ENCODE measurements around the gene ZNF500. TPM values are rescaled to one million over a fixed set of nuclear protein-coding genes. Genes with fewer than 3 reads are reported as not detected.

ZNF500 gene
- polyA plus RNA-seq (2013): 9.3 TPM

GRCh38 chr16:4766875-4767628, at the start of gene ZNF500:
Gene ZNF500, minus strand, starts transcription at chr16:4767162. Its CDS starts 1,184 bp downstream, at chr16:4765978.
- H3K4me3 ChIP-seq (ENCODE audit: control insufficient read depth in 1 of 7, extremely low read depth in 1 of 7, insufficient read depth in 4 of 7, low read depth in 2 of 7, low read length in 6 of 7): peak within 1 kb of the TSS; percentile 63 to 92 (median 80)
- WGBS (ENCODE audit: insufficient coverage): 2% methylated on average over 58 of the region's 72 CpGs
- POLR2A ChIA-PET: interaction anchor here (0.8 kb wide), 1 partner anchor 79 kb away, joined by 3 read pairs; no protein-coding TSS in a partner anchor

GRCh38 chr16:4814542-4815173, 47.7 kb upstream of the ZNF500 start:
- POLR2A ChIA-PET: no interaction called here
- CTCF ChIA-PET: interaction anchor here (0.7 to 1.7 kb wide), 2 partner anchors 12 kb away, joined by 3 to 4 read pairs; partner anchors contain the start of gene ROGDI
- WGBS (ENCODE audit: insufficient coverage): 95% methylated on average over 12 of the region's 16 CpGs
- Histone ChIP-seq H3K4me3 (ENCODE audit: control insufficient read depth in 1 of 7, extremely low read depth in 1 of 7, insufficient read depth in 4 of 7, low read depth in 2 of 7, low read length in 6 of 7) (no peak overlapping the region), H3K36me3 (ENCODE audit: control insufficient read depth in 4 of 4, insufficient read depth in 4 of 4, low read length in 3 of 4) (peaks cover 26 to 78% (median 58%) of the 10 kb centered on the region in 4 experiments), H3K27me3 (replicated peaks in 2 of 5; ENCODE audit: control insufficient read depth in 4 of 5, insufficient read depth in 5 of 5, low read length in 4 of 5) (no peaks in the 10 kb centered on the region), H3K4me1 (ENCODE audit: control extremely low read depth in 1 of 4, control insufficient read depth in 4 of 4, insufficient read depth in 4 of 4, low read length in 3 of 4) (no peaks in the 10 kb centered on the region), H3K27ac (ENCODE audit: insufficient read depth in 1 of 2, low read depth in 1 of 2, low read length in 2 of 2, poor library complexity in 1 of 2, severe bottlenecking in 2 of 2) (no peak overlapping the region), H3K9me3 (ENCODE audit: control extremely low read depth in 1 of 5, control insufficient read depth in 4 of 5, insufficient read depth in 2 of 5, low read depth in 1 of 5, low read length in 4 of 5) (no peaks in the 10 kb centered on the region)
- no peak for DNase-seq

More at GRCh38 chr16:4766875-4767628, at the start of gene ZNF500:
- CTCF ChIA-PET: interaction anchor here (1.1 kb wide), 1 partner anchor 189 kb away, joined by 3 read pairs; no protein-coding TSS in a partner anchor
- peaks cover 0 to 24% (median 11%) of the 10 kb centered on the region in 4 experiments for H3K36me3 ChIP-seq (ENCODE audit: control insufficient read depth in 4 of 4, insufficient read depth in 4 of 4, low read length in 3 of 4)
- no peaks in the 10 kb centered on the region for H3K9me3 ChIP-seq (ENCODE audit: control extremely low read depth in 1 of 5, control insufficient read depth in 4 of 5, insufficient read depth in 2 of 5, low read depth in 1 of 5, low read length in 4 of 5)
- peak; percentile 91 to 95 (median 94) for DNase-seq
- peaks cover 7 to 31% (median 25%) of the 10 kb centered on the region in 4 experiments for H3K4me1 ChIP-seq (ENCODE audit: control extremely low read depth in 1 of 4, control insufficient read depth in 4 of 4, insufficient read depth in 4 of 4, low read length in 3 of 4)
- no peaks in the 10 kb centered on the region for H3K27me3 ChIP-seq (replicated peaks in 2 of 5; ENCODE audit: control insufficient read depth in 4 of 5, insufficient read depth in 5 of 5, low read length in 4 of 5)
- H3K27ac ChIP-seq (ENCODE audit: insufficient read depth in 1 of 2, low read depth in 1 of 2, low read length in 2 of 2, poor library complexity in 1 of 2, severe bottlenecking in 2 of 2): peak within 1 kb of the TSS; percentile 66 to 81

- Histone ChIP-seq H3K27ac (ENCODE audit: insufficient read depth in 1 of 2, low read depth in 1 of 2, low read length in 2 of 2, poor library complexity in 1 of 2, severe bottlenecking in 2 of 2) (no peak overlapping the region), H3K4me1 (ENCODE audit: control extremely low read depth in 1 of 4, control insufficient read depth in 4 of 4, insufficient read depth in 4 of 4, low read length in 3 of 4) (no peaks in the 10 kb centered on the region), H3K4me3 (ENCODE audit: control insufficient read depth in 1 of 7, extremely low read depth in 1 of 7, insufficient read depth in 4 of 7, low read depth in 2 of 7, low read length in 6 of 7) (no peak overlapping the region), H3K27me3 (replicated peaks in 2 of 5; ENCODE audit: control insufficient read depth in 4 of 5, insufficient read depth in 5 of 5, low read length in 4 of 5) (no peaks in the 10 kb centered on the region), H3K9me3 (ENCODE audit: control extremely low read depth in 1 of 5, control insufficient read depth in 4 of 5, insufficient read depth in 2 of 5, low read depth in 1 of 5, low read length in 4 of 5) (no peaks in the 10 kb centered on the region), H3K36me3 (ENCODE audit: control insufficient read depth in 4 of 4, insufficient read depth in 4 of 4, low read length in 3 of 4) (peaks cover 24 to 72% (median 57%) of the 10 kb centered on the region in 4 experiments)
- POLR2A ChIA-PET: no interaction called here
- CTCF ChIA-PET: interaction anchor here (1.7 kb wide), 1 partner anchor 13 kb away, joined by 4 read pairs; no protein-coding TSS in a partner anchor
- DNase-seq: no peak
Observed at GRCh38 chr16:4814046-4814445, 47.1 kb upstream of the ZNF500 start.

- ChIA-PET CTCF (no interaction called here), POLR2A (interaction anchor here (0.6 kb wide), 1 partner anchor 175 kb away, joined by 3 read pairs; no protein-coding TSS in a partner anchor)
- Histone ChIP-seq H3K27me3 (replicated peaks in 2 of 5; ENCODE audit: control insufficient read depth in 4 of 5, insufficient read depth in 5 of 5, low read length in 4 of 5) (no peaks in the 10 kb centered on the region), H3K9me3 (ENCODE audit: control extremely low read depth in 1 of 5, control insufficient read depth in 4 of 5, insufficient read depth in 2 of 5, low read depth in 1 of 5, low read length in 4 of 5) (no peaks in the 10 kb centered on the region), H3K4me3 (ENCODE audit: control insufficient read depth in 1 of 7, extremely low read depth in 1 of 7, insufficient read depth in 4 of 7, low read depth in 2 of 7, low read length in 6 of 7) (no peak overlapping the region), H3K27ac (ENCODE audit: insufficient read depth in 1 of 2, low read depth in 1 of 2, low read length in 2 of 2, poor library complexity in 1 of 2, severe bottlenecking in 2 of 2) (no peak overlapping the region), H3K36me3 (ENCODE audit: control insufficient read depth in 4 of 4, insufficient read depth in 4 of 4, low read length in 3 of 4) (peaks cover 25 to 69% (median 53%) of the 10 kb centered on the region in 4 experiments), H3K4me1 (ENCODE audit: control extremely low read depth in 1 of 4, control insufficient read depth in 4 of 4, insufficient read depth in 4 of 4, low read length in 3 of 4) (no peaks in the 10 kb centered on the region)
- DNase-seq: no peak
- 97% methylated on average over 12 of the region's 16 CpGs for WGBS (ENCODE audit: insufficient coverage)
Observed at GRCh38 chr16:4813251-4814003, 46.5 kb upstream of the ZNF500 start.

- Histone ChIP-seq H3K9me3 (ENCODE audit: control extremely low read depth in 1 of 5, control insufficient read depth in 4 of 5, insufficient read depth in 2 of 5, low read depth in 1 of 5, low read length in 4 of 5) (no peaks in the 10 kb centered on the region), H3K27ac (ENCODE audit: insufficient read depth in 1 of 2, low read depth in 1 of 2, low read length in 2 of 2, poor library complexity in 1 of 2, severe bottlenecking in 2 of 2) (no peak overlapping the region), H3K36me3 (ENCODE audit: control insufficient read depth in 4 of 4, insufficient read depth in 4 of 4, low read length in 3 of 4) (peaks cover 25 to 69% (median 50%) of the 10 kb centered on the region in 4 experiments), H3K27me3 (replicated peaks in 2 of 5; ENCODE audit: control insufficient read depth in 4 of 5, insufficient read depth in 5 of 5, low read length in 4 of 5) (no peaks in the 10 kb centered on the region), H3K4me1 (ENCODE audit: control extremely low read depth in 1 of 4, control insufficient read depth in 4 of 4, insufficient read depth in 4 of 4, low read length in 3 of 4) (no peaks in the 10 kb centered on the region), H3K4me3 (ENCODE audit: control insufficient read depth in 1 of 7, extremely low read depth in 1 of 7, insufficient read depth in 4 of 7, low read depth in 2 of 7, low read length in 6 of 7) (no peak overlapping the region)
- WGBS (ENCODE audit: insufficient coverage): 97% methylated on average over 9 of the region's 9 CpGs
- ChIA-PET CTCF (no interaction called here), POLR2A (no interaction called here)
- DNase-seq: no peak
Observed at GRCh38 chr16:4811773-4812172, 44.8 kb upstream of the ZNF500 start.

- Histone ChIP-seq H3K27ac (ENCODE audit: insufficient read depth in 1 of 2, low read depth in 1 of 2, low read length in 2 of 2, poor library complexity in 1 of 2, severe bottlenecking in 2 of 2) (no peak overlapping the region), H3K36me3 (ENCODE audit: control insufficient read depth in 4 of 4, insufficient read depth in 4 of 4, low read length in 3 of 4) (peaks cover 25 to 73% (median 51%) of the 10 kb centered on the region in 4 experiments), H3K9me3 (ENCODE audit: control extremely low read depth in 1 of 5, control insufficient read depth in 4 of 5, insufficient read depth in 2 of 5, low read depth in 1 of 5, low read length in 4 of 5) (no peaks in the 10 kb centered on the region), H3K4me1 (ENCODE audit: control extremely low read depth in 1 of 4, control insufficient read depth in 4 of 4, insufficient read depth in 4 of 4, low read length in 3 of 4) (no peaks in the 10 kb centered on the region), H3K4me3 (ENCODE audit: control insufficient read depth in 1 of 7, extremely low read depth in 1 of 7, insufficient read depth in 4 of 7, low read depth in 2 of 7, low read length in 6 of 7) (no peak overlapping the region), H3K27me3 (replicated peaks in 2 of 5; ENCODE audit: control insufficient read depth in 4 of 5, insufficient read depth in 5 of 5, low read length in 4 of 5) (no peaks in the 10 kb centered on the region)
- CTCF ChIA-PET: no interaction called here
- DNase-seq: no peak
- POLR2A ChIA-PET: no interaction called here
- 94% methylated on average over 2 of the region's 3 CpGs for WGBS (ENCODE audit: insufficient coverage)
Observed at GRCh38 chr16:4811242-4811641, 44.3 kb upstream of the ZNF500 start.

Data from common myeloid progenitor, CD34-positive (primary cell).